Dedifferentiated amniotic fluid mesenchymal stem cell (primary cell): ENCODE measurements around the gene PKNOX1.
"Not testable (repeated sequence)": the region's sequence is repeated elsewhere in the genome, so short reads cannot be mapped to it uniquely, and the experiment has no call there.

Source experiments
- DNase-seq: peaks from one replicate; pipeline ENCODE4 v3.0.0-alpha.2; 2016; ENCODE audit errors: extremely low spot score

Gene PKNOX1

DNA sequence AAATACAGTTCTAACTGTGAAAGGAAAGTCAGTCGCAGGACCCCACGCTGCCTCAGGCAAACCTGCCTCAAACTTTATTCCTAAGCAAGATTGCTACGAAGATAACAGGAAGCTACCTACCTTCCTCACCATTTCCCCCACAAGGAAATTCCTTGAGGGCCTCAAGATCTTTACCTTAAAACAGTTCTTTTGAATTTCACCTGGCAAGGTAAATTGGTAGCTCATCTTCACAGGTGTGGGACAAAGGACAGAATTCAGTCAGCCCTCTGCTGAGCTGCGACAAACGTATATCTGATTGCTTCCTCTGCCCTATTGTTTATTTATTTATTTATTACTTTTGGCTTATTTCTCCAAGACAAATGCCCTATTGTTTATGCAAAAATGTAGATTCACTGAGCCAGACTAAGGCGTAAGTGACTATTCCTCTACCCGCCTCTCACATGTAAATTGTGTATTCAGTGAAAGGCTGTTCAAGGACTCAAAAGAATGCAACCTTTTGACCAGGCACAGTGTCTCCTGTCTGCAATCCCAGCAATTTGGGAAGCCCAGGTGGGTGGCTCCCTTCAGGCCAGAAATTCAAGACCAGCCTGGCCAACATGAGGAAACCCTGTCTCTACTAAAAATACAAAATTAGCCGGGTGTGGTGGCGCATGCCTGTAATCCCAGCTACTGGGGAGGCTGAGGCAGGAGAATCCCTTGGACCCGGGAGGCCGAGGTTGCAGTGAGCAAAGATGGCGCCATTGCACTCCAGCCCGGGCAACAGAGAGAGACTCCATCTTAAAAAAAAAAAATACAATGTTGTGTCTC is 17.3 kb upstream of the PKNOX1 start:
- DNase-seq, result no peak

- DNase-seq, result not testable (repeated sequence)
These were observed 16.2 kb upstream of the PKNOX1 start for GRCh38 chr21:42958122-42958521.

- no peak for DNase-seq
These were observed 14.6 kb upstream of the PKNOX1 start for GRCh38 chr21:42959728-42960127.

DNA sequence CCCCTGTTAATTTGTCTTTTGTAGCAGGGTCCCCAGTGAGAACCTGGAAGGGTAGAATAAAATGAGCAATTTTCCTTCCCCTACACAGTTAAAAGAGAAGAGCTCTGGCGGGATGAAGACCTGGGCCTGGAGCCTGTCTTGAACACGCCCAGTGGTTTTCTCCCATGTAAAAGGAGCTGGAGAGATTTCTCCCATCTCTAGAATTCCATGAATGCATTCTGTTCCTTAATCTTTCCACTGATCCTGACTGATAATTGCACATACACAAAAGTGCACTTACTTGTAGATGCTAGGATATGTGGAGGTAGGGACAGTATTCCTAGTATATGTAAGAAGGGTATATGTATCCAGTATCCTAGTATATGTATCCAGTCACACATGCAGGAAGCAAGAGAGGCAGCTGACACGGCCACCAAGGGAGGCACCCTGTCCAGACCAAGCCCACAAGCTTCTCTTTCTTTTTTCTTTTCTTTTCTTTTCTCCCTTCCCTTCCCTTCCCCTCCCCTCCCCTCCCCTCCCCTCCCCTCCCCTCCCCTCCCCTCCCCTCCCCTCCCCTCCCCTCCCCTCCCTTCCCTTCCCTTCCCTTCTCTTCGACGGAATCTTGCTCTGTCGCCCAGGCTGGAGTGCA is 11.9 kb upstream of the PKNOX1 start:
- no peak for DNase-seq

GRCh38 chr21:42964086-42964485 is 10.3 kb upstream of the PKNOX1 start:
- no peak for DNase-seq

GRCh38 chr21:42964546-42965210 is 9.7 kb upstream of the PKNOX1 start:
- no peak for DNase-seq

- no peak for DNase-seq
These were observed 9.2 kb upstream of the PKNOX1 start for GRCh38 chr21:42965211-42965560.

DNA sequence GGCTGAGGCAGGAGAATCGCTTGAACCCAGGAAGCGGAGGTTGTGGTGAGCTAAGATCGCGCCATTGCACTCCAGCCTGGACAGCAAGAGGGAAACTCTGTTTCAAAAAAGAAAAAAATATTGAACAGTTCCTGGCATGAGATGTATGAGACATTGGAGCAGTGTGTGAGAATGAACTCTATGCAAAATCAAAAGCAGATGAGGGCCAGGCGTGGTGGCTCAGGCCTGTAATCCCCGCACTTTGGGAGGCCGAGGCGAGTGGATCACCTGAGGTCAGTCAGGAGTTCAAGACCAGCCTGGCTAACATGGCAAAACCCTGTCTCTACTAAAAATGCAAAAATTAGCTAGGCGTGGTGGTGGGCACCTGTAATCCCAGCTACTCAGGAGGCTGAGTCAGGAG is 6.7 kb upstream of the PKNOX1 start:
- DNase-seq, result not testable (repeated sequence)

GRCh38 chr21:42969193-42969600 is 5.2 kb upstream of the PKNOX1 start:
- DNase-seq, result no peak

- no peak for DNase-seq
These were observed 3.3 kb upstream of the PKNOX1 start for GRCh38 chr21:42970946-42971653.

DNA sequence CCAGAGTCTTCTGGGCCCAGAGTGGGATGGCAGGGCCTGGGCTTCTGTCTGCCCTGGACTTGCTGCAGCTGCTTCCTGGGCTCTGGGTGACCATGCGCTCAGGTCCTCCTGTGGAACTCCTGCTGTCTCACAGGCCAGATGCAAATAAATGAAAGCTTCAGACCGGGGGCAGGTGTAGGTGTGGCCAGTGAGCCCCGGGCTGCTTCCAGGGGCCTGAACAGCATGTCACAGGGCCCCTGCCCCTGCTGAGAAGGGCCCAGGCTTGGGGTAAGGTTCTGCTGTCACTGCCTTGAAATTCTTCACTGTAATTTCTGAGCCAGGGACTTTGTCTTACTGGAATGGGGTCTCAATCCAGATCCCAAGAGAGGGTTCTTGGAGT is 2.5 kb upstream of the PKNOX1 start:
- DNase-seq, result no peak

- DNase-seq, result no peak
These were observed 912 bp upstream of the PKNOX1 start for GRCh38 chr21:42973309-42973990.

- DNase-seq, result peak; percentile 49
These were observed 764 bp downstream of the PKNOX1 start for GRCh38 chr21:42974832-42975820.

GRCh38 chr21:42975886-42976608 is 1.7 kb downstream of the PKNOX1 start:
- DNase-seq, result no peak

GRCh38 chr21:42980312-42981213 is 6.2 kb downstream of the PKNOX1 start:
- no peak for DNase-seq

DNA sequence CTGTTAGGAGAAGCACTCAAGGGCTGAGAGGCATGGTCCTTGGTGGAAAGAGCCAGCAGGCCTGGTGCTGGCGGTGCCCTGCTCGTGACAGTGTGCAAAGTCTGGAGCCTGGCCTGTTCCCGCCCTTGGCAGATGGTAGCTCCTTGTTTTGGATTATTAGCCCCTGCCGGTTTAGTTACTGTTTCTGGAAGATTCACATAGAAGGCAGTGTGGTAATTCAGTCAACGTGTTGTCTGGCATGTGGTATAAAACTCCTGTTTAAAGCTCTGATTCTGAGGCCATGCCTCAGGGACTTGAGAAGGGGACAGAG is 6.8 kb downstream of the PKNOX1 start:
- no peak for DNase-seq

- no peak for DNase-seq
These were observed 7.5 kb downstream of the PKNOX1 start for GRCh38 chr21:42981862-42982261.

DNA sequence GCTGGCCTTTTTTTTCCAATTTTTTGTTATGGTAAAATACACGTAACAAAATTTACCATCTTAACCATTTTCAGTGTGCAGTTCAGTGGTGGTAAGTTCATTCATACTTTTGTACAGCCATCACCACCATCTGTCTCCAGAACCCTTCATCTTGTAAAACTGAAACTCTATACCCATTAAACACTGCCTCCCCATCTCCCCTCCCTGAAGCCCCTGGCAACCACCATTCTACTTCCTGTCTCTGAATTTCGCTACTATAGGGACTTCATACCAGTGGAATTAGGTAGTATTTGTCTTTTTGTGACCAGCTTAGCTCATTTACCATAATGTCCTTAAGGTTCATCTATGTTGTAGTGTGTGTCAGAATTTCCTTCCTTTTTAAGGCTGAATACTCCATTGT is 8.7 kb downstream of the PKNOX1 start:
- no peak for DNase-seq

DNA sequence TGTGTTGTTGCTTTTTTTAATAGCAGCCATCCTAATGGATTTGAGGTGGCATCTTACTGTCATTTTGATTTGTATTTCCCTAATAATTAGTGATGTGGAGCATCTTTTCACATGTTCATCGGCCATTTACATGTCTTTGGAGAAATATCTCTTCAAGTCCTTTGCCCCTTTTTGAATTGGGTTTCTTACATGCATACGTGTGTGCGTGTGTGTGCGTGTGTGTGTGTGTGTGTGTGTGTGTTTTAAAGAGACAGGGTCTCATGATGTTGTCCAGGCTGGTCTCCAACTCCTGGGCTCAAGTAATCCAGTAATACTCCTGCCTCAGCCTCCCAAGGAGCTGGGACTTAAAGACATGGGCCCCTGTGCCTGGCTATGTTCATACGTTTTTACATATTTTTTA is 9.5 kb downstream of the PKNOX1 start:
- DNase-seq, result no peak
